Measurements from ENCODE around the gene AMN. TPM values are rescaled to one million over a fixed set of nuclear protein-coding genes. Genes with fewer than 3 reads are reported as not detected.

AMN gene
- total RNA-seq, 1 experiment from 2014 or later, result 70.7 TPM

DNA sequence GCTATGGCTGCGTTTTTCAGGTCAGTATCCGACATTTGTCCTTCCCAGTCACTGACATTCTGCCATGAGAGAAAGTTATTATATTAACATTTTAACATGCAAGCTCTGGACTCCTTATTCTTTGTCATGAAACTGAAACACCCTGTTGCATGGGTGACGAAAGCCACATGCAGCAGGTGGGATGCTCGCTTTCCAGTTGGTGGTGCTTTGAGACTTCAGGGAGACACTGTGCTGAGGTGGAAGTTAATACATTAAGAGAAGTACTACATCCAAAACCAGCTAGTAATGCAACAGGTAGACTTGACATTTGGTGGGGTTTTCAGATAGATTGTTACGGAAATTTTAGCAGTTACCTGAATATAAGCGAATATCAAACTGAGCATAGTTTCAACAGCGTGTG, 32.8 kb upstream of the AMN start:
- no TSS peak for BruUV-seq (replicated peaks)
- intact Hi-C loops (cut with micrococcal nuclease; ENCODE audit: unreplicated experiment), result no loop called here

DNA sequence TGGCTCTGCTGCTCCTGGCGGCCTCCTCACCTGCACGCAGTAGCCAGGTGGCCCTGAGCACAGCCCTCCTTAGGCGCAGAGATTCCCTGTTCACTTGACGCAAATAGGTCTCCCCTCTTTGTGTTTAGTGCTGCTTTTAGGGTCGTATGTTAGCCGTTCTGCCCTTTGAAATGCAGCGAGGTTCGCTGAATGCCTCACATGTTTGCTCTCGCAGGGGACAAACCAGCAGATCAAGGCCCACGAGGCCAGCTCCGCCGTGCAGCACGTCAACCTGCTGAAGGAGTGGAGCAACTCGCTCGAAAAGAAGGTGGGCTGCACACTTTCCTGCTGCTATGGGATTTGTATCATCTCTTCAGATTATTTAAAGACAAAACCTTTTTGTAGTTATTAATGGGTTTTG, 31.4 kb upstream of the AMN start:
- Histone ChIP-seq H3K4me3 (ENCODE audit: low read depth, low read length) (no peak overlapping the region), H3K27me3 (replicated peaks; ENCODE audit: control insufficient read depth, insufficient read depth, low read length) (no peaks in the 10 kb centered on the region), H3K9me3 (no peaks in the 10 kb centered on the region), H3K4me1 (no peaks in the 10 kb centered on the region; the same call in 1 of the 2 replicates), H3K36me3 (ENCODE audit: control insufficient read depth, insufficient read depth, low read length) (no peaks in the 10 kb centered on the region)
- ChIA-PET CTCF (no interaction called here), POLR2A (no interaction called here)
- no peak overlapping the region for H3K27ac Mint-ChIP-seq (ENCODE audit: unreplicated experiment)
- peaks cover 5% of the 10 kb centered on the region for H3K36me3 Mint-ChIP-seq (ENCODE audit: insufficient read depth, unreplicated experiment)
- no peak for TF ChIP-seq CTCF (IDR thresholded peaks at IDR 0.05; ENCODE audit: insufficient read depth in 1 of 2, low read depth in 1 of 2, low read length in 1 of 2, severe bottlenecking in 1 of 2, unreplicated experiment in 1 of 2)
- H3K27me3 Mint-ChIP-seq (ENCODE audit: insufficient read depth, unreplicated experiment), result no peaks in the 10 kb centered on the region
- intact Hi-C loops (cut with micrococcal nuclease; ENCODE audit: unreplicated experiment), result no loop called here
- DNase-seq, result no peak
- BruUV-seq (replicated peaks), result no TSS peak
- no peak overlapping the region for H3K4me3 Mint-ChIP-seq (ENCODE audit: unreplicated experiment)
- no peaks in the 10 kb centered on the region for H3K9me3 Mint-ChIP-seq (ENCODE audit: unreplicated experiment)
- no peaks in the 10 kb centered on the region for H3K4me1 Mint-ChIP-seq (ENCODE audit: low read depth, unreplicated experiment)

More for the DNA sequence above, 32.8 kb upstream of the AMN start:
- TF ChIP-seq CTCF (IDR thresholded peaks at IDR 0.05; ENCODE audit: insufficient read depth in 1 of 2, low read depth in 1 of 2, low read length in 1 of 2, severe bottlenecking in 1 of 2, unreplicated experiment in 1 of 2), result no peak
- no peak overlapping the region for H3K4me3 ChIP-seq (ENCODE audit: low read depth, low read length)
- no peaks in the 10 kb centered on the region; the same call in 1 of the 2 replicates for H3K36me3 ChIP-seq (ENCODE audit: control insufficient read depth, insufficient read depth, low read length)
- no peaks in the 10 kb centered on the region for H3K27me3 ChIP-seq (replicated peaks; ENCODE audit: control insufficient read depth, insufficient read depth, low read length)
- POLR2A ChIA-PET, result no interaction called here
- H3K4me1 ChIP-seq, result no peaks in the 10 kb centered on the region; the same call in 1 of the 2 replicates
- Mint-ChIP-seq H3K27ac (ENCODE audit: unreplicated experiment) (no peak overlapping the region), H3K4me1 (ENCODE audit: low read depth, unreplicated experiment) (no peaks in the 10 kb centered on the region), H3K36me3 (ENCODE audit: insufficient read depth, unreplicated experiment) (peaks cover 5% of the 10 kb centered on the region), H3K27me3 (ENCODE audit: insufficient read depth, unreplicated experiment) (no peaks in the 10 kb centered on the region), H3K4me3 (ENCODE audit: unreplicated experiment) (no peak overlapping the region), H3K9me3 (ENCODE audit: unreplicated experiment) (no peaks in the 10 kb centered on the region)
- H3K9me3 ChIP-seq, result no peaks in the 10 kb centered on the region
- no peak for DNase-seq
- CTCF ChIA-PET, result no interaction called here

DNA sequence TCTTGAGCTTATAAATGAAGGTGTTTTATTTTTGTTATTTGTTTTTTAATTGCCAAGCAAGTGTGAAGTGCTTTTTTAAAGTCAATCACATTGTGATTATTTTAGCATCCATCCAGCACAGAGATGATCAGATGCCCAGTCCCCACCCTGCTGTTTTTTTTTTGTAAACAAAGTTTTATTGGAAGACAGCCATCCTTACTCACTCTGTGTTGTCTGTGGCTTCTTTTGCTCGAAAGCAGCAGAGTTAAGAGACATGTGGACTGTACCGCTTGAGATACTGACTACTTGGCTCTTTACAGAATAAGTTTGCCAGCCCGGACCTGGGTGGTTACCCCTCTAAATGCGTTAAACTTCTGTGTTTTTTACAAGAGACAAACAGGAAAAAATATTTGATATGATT, 30.9 kb upstream of the AMN start:
- Mint-ChIP-seq H3K4me1 (ENCODE audit: low read depth, unreplicated experiment) (no peaks in the 10 kb centered on the region), H3K27ac (ENCODE audit: unreplicated experiment) (no peak overlapping the region), H3K9me3 (ENCODE audit: unreplicated experiment) (no peaks in the 10 kb centered on the region), H3K27me3 (ENCODE audit: insufficient read depth, unreplicated experiment) (no peaks in the 10 kb centered on the region), H3K4me3 (ENCODE audit: unreplicated experiment) (no peak overlapping the region), H3K36me3 (ENCODE audit: insufficient read depth, unreplicated experiment) (peaks cover 5% of the 10 kb centered on the region)
- no peaks in the 10 kb centered on the region for H3K9me3 ChIP-seq
- H3K4me1 ChIP-seq, result no peaks in the 10 kb centered on the region; the same call in 1 of the 2 replicates
- no peak for DNase-seq
- ChIA-PET POLR2A (no interaction called here), CTCF (no interaction called here)
- BruUV-seq (replicated peaks), result no TSS peak
- no peaks in the 10 kb centered on the region for H3K27me3 ChIP-seq (replicated peaks; ENCODE audit: control insufficient read depth, insufficient read depth, low read length)
- TF ChIP-seq CTCF (IDR thresholded peaks at IDR 0.05; ENCODE audit: insufficient read depth in 1 of 2, low read depth in 1 of 2, low read length in 1 of 2, severe bottlenecking in 1 of 2, unreplicated experiment in 1 of 2), result no peak
- intact Hi-C loops (cut with micrococcal nuclease; ENCODE audit: unreplicated experiment), result no loop called here
- no peak overlapping the region for H3K4me3 ChIP-seq (ENCODE audit: low read depth, low read length)
- H3K36me3 ChIP-seq (ENCODE audit: control insufficient read depth, insufficient read depth, low read length), result no peaks in the 10 kb centered on the region
